Osteocyte (in vitro differentiated cells): Measurements from ENCODE around the gene TBX6. TPM values are rescaled to one million over a fixed set of nuclear protein-coding genes. Genes with fewer than 3 reads are reported as not detected.

Source experiments
- DNase-seq: peaks from one replicate; pipeline ENCODE4 v3.0.0; 2021; ENCODE audit warnings: mixed read lengths; ENCODE audit not compliant: unreplicated experiment; ENCODE audit errors: extremely low spot score
- H3K27ac Mint-ChIP-seq: one replicate; pipeline ENCODE4 v1.8.0; 2021; ENCODE audit warnings: mild to moderate bottlenecking, mixed read lengths; ENCODE audit not compliant: unreplicated experiment
- H3K27me3 Mint-ChIP-seq: one replicate; pipeline ENCODE4 v1.8.0; 2021; ENCODE audit warnings: mixed read lengths; ENCODE audit not compliant: unreplicated experiment
- H3K36me3 Mint-ChIP-seq: one replicate; pipeline ENCODE4 v1.8.0; 2021; ENCODE audit warnings: mixed read lengths; ENCODE audit not compliant: unreplicated experiment
- H3K4me1 Mint-ChIP-seq: one replicate; pipeline ENCODE4 v1.8.0; 2021; ENCODE audit warnings: mixed read lengths; ENCODE audit not compliant: unreplicated experiment
- H3K4me3 Mint-ChIP-seq: one replicate; pipeline ENCODE4 v1.8.0; 2021; ENCODE audit warnings: mild to moderate bottlenecking, moderate library complexity, mixed read lengths; ENCODE audit not compliant: unreplicated experiment
- H3K9me3 Mint-ChIP-seq: one replicate; pipeline ENCODE4 v1.8.0; 2021; ENCODE audit warnings: mixed read lengths; ENCODE audit not compliant: unreplicated experiment
- CTCF ChIP-seq: fragments of 200-600 bp; sonication (generic); IDR thresholded peaks from 2 replicates; pipeline ENCODE4 v1.5.0; 2021; ENCODE audit warnings: antibody characterized with exemption, mild to moderate bottlenecking, moderate library complexity
- total RNA-seq: library from RNA; stranded (reverse); gene quantifications from 2 replicates; pipeline ENCODE4 v1.2.1, GENCODE V29; 2021

Gene TBX6
- total RNA-seq, 1 donor from 2014 or later, result 0.75 TPM

- no peaks in the 10 kb centered on the region for H3K27me3 Mint-ChIP-seq
- peak within 1 kb of the TSS; percentile 93 for H3K4me3 Mint-ChIP-seq
- H3K9me3 Mint-ChIP-seq, result no peaks in the 10 kb centered on the region
- H3K27ac Mint-ChIP-seq, result peak within 1 kb of the TSS; percentile 96
- no peak for TF ChIP-seq CTCF
- H3K4me1 Mint-ChIP-seq, result peaks cover 30% of the 10 kb centered on the region
- peaks cover 21% of the 10 kb centered on the region for H3K36me3 Mint-ChIP-seq
- DNase-seq, result peak; percentile 96
These were observed 16.0 kb downstream of the TBX6 start, which contains the start of gene PPP4C for GRCh38 chr16:30075503-30076275. Gene PPP4C, plus strand, starts transcription at chr16:30075994. Its CDS starts 384 bp downstream, at chr16:30076378.

GRCh38 chr16:30070490-30070889, 21.2 kb downstream of the TBX6 start:
- H3K36me3 Mint-ChIP-seq, result peaks cover 38% of the 10 kb centered on the region
- no peak for TF ChIP-seq CTCF
- H3K27me3 Mint-ChIP-seq, result no peaks in the 10 kb centered on the region
- no peak overlapping the region for H3K27ac Mint-ChIP-seq
- H3K4me3 Mint-ChIP-seq, result no peak overlapping the region
- no peaks in the 10 kb centered on the region for H3K9me3 Mint-ChIP-seq
- DNase-seq, result no peak
- H3K4me1 Mint-ChIP-seq, result peaks cover 30% of the 10 kb centered on the region

- DNase-seq, result no peak
- Mint-ChIP-seq H3K4me3 (no peak overlapping the region), H3K27me3 (no peaks in the 10 kb centered on the region), H3K36me3 (peaks cover 38% of the 10 kb centered on the region), H3K27ac (peak overlapping the region; percentile 23), H3K9me3 (no peaks in the 10 kb centered on the region), H3K4me1 (peaks cover 25% of the 10 kb centered on the region)
- TF ChIP-seq CTCF, result no peak
These were observed 21.9 kb downstream of the TBX6 start for GRCh38 chr16:30069611-30070462.

- Mint-ChIP-seq H3K4me3 (no peak overlapping the region), H3K27ac (peak overlapping the region; percentile 31), H3K36me3 (peaks cover 38% of the 10 kb centered on the region), H3K4me1 (peaks cover 30% of the 10 kb centered on the region), H3K27me3 (no peaks in the 10 kb centered on the region), H3K9me3 (no peaks in the 10 kb centered on the region)
- TF ChIP-seq CTCF, result peak; percentile 52
- DNase-seq, result no peak
These were observed 22.7 kb downstream of the TBX6 start for GRCh38 chr16:30068750-30069610.
